KG1 (cell line): ENCODE results near the gene GCM1.
"Not testable (repeated sequence)": the region's sequence is repeated elsewhere in the genome, so short reads cannot be mapped to it uniquely, and the experiment has no call there.

Source experiments
- DNase-seq: peaks from one replicate; lab custom pipeline; 2025; lab: John Stamatoyannopoulos, UW

The GCM1 gene, protein sequence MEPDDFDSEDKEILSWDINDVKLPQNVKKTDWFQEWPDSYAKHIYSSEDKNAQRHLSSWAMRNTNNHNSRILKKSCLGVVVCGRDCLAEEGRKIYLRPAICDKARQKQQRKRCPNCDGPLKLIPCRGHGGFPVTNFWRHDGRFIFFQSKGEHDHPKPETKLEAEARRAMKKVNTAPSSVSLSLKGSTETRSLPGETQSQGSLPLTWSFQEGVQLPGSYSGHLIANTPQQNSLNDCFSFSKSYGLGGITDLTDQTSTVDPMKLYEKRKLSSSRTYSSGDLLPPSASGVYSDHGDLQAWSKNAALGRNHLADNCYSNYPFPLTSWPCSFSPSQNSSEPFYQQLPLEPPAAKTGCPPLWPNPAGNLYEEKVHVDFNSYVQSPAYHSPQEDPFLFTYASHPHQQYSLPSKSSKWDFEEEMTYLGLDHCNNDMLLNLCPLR

DNA sequence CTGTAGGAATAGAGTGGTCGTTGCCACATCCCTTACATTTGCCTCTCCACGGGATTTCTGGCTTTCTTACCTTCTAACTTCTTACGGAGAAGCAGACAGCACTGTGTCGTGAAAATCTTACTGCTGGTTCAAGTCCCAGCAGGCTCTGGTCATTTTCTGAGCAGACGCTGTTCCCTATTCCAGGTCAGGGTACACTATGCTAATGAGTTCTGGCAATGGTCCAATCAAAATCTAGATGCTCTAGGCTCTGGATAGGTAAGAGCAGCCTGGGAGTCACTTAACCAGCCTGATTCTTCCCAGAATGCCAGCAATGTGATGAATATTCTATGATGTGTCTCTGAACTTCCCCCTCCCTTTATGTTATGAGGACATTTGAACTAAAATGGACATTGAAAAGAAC lies at the start of gene GCM1:
GCM1 (minus strand) TSS at position 158 of the 400 bp plus-strand sequence. CDS start 3,209 bp downstream, outside the sequence.
- DNase-seq, result no peak

DNA sequence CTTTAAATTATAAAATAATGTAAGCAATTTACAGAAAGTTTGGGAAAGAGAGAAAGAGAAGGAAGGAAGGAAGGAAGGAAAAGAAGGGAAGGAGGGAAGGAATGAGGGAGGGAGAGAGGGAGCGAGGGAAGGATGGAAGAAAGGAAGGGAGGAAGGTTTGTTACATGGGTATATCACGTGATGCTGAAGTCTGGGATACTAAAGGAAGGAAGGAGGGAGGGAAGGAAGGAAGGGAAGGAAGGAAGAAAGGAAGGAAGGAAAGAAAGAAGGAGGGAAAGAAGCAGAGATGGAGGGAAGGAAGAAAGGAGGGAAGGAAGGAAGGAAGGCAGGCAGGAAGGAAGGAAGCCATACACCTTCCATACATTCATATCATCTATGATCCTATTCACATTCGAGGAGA lies 48.9 kb upstream of the GCM1 start:
- no peak for DNase-seq

DNA sequence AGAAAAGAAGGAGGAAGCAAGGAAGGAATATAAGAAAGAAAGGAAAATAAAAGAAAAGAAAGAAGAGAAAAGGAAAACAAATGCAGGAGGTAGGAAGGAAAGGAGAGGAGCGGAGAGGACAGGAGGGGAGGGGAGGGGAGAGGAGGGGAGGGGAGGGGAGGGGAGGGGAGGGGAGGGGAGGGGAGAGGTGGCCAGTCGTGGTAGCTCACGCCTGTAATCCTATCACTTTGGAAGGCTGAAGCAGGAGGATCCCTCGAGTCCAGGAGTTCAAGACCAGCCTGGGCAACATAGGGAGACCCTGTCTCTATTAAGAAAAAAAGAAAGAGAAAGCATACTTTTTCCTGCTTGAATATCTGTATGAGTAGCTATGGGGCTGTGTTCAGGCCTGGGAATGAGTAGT lies 46.4 kb upstream of the GCM1 start:
- no peak for DNase-seq

DNA sequence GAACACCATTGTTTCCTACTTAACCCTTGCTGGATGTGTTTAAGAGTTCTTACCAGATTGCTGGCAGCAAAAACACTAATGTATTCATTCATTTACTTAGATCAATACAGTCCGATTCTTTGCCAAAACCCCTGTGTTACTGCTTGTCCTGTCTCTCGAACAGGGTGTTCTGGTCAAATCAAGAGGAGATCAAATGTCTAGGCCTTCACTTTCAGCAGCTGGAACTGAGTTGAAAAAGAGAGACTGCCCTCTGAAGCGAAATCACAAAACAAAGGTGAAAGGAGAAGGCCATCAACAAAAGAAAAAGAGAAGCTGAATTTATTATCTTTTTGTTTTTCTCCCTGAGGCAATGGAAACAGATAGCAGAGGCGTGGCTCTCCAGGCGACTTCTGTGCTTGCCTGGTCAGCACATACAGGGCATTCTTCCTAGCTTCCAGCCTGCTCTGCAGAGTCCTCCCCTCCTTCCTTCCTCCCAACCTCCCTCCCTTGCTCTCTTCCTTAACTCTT lies 44.1 kb upstream of the GCM1 start:
- DNase-seq, result no peak

DNA sequence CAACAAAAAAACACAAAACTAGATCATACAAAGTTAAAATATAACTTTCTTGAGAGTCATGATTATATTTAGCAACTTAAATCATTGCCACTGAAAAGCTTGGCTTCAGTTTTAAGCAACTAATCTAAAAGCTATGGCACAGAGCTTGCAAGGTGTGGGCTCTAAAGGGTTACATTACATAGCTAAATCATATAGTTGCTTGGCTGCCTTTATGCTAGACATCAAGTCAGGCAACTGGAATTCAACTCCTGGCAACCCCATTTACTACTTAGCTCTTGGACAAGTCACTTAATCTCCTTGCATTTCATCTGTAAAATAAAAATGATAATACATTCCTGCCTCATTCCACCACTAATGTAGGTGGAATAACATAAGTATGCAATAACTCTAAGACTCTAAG lies 40.9 kb upstream of the GCM1 start:
- no peak for DNase-seq

DNA sequence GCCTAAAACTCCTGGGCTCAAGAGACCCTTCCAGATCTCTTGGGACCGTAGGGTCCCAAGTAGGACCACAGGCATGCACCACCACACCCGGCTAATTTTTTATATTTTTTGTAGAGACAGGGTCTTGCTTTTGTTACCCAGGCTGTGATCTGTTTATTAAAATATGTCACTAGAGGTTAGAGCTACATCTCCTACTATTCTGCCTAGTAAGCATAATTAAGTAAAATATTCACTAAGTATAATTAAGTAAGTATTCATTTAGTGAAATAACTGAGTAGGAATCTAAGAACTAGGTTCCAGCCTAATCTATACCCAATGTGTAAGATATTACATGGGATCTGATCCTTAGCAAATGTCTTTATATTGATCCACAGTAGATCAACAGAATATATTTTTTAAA lies 40.2 kb upstream of the GCM1 start:
- no peak for DNase-seq

DNA sequence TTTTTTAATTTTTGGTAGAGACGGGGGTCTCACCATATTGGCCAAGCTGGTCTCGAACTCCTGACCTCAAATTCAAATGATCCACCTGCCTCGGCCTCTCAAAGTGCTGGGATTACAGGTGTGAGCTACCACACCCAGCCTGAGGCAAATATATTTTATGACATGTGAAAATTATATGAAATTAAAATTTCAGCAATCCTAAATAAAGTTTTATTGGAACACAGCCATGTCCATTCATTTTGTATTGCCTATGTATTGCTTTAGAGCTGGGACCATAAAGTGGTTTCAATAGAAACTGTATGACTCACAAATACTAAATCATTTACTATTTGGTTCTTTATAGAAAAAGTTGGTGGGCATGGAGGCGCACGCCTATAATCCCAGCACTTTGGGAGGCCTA lies 32.0 kb upstream of the GCM1 start:
- no peak for DNase-seq

DNA sequence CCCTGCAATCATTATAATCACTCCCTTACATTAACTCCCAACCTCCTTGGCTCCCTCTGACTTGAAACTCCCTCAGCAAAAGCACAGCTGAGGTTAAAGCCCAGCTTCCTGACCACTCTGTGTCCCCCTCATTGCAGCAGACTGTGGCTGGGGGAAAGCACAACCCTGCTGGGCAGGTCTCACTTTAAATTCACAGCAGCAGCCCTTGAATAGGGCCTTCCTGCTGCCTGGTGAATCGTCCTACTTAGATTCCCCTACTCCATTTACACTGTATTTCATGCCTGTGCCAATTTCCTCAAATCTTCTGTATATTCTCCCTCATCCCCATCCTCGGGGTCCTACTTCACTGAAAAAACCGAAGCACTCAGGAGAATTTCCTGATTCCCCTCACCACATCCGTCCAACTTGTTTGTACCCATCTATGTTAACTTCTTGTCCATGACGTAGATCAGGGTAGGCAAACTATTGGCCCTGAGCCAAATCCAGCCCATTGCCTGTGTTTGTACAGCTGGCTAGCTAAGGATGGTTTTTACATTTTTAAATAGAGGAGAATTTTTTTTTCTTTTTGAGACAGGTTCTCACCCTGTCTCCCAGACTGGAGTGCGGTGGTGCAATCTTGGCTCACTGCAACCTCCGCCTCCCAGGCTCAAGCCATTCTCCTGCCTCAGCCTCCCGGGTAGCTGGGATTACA lies 31.5 kb upstream of the GCM1 start:
- no peak for DNase-seq

DNA sequence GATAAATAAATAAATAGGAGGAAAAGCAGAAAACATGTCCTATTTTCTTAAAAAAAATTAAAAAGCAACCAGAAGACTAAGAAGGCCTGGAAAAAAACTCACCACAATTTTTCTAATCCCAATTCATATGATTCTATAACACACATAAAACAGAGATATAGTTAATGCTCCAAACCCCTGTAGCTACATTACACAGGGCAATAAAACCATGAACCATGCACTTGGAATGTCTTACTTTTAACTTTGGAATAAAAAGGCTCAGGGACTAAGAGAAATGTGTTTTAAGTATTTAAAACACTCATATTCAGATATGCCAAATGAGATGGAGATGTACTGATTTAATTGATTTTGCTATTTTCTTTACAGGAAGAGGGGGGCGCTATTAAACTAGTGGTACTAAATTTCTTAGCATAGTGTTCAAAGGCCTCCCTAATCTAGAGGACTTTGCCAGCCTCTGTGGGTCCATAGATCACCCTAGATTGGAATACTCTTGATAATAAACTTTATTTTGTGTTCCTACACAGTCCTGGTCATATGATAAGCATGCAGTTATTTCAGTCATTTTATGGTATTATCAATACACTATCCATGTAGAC lies 30.3 kb upstream of the GCM1 start:
- no peak for DNase-seq

DNA sequence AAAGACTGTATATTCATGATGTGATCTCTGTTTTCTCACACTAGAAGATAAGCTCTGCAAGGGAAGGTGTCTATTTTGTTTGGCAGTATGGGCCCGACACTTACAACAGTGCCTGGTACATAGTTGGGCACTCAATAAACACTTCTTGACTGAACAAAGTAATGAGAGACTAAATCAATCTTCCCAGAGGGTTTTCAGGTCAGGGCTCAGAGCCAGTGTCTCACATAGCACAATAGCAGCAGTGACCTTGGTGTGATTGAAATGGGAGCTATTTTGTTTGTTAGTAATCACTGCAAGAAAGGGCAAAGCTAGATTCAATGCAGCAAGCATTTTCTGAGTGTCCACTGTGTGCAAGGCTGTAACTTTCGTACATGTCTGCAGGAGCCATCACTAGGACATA lies 26.4 kb upstream of the GCM1 start:
- no peak for DNase-seq

DNA sequence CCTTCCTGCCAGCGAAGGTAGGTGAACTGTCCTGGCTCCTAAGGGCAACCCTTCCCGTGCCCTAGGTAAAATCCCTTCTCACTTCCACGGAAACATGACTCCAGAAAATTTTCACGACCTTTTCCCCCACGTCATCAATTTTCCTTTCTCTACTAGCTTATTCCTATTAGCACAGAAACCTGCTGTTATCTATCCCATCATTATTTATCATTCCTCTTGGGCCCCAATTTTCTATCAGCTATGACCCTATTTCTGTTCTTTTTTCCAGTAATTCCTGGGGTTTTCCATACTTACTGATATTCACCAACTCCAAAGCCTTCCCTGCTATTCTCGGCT lies 23.8 kb upstream of the GCM1 start:
- no peak for DNase-seq

DNA sequence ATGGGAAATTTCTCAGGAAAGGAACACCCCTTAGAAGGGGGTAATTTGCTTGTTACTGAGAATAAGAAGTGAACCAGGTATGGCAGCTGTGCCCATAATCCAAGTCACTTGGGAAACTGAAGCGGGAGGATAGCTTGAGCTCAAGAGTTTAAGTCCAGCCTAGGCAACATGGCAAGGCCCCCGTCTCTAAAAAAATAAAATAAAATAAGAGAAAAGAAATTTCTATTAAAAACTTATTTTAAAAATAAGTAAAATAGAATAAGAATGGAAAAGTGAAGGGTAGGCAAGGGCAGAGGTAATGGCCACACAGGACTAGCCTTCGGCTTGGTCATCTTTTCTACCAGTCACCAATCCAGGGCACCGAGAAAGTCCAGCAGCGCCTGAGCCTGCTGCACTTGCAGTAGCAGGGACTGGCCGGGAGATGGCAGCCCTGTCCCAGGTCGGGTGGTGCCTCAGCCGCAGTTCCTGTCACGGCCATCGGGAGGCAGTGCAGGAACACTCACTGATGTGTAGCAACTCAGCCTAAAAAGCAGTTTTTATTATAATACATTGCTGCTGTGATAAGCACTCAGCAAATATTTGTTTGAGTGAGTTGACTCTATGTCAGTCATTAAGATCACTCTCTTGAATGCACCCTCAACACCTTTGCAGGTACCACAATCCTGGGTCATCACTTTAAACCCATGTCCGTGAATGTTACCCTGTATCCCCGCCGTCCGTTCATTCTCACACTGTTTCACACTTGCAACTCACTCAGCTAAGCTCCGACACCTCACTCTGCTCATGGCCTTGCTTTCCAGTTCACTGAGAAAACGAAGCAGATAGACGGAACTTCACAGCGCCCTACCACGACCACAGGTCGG lies 23.2 kb upstream of the GCM1 start:
- DNase-seq, result peak; percentile 53

DNA sequence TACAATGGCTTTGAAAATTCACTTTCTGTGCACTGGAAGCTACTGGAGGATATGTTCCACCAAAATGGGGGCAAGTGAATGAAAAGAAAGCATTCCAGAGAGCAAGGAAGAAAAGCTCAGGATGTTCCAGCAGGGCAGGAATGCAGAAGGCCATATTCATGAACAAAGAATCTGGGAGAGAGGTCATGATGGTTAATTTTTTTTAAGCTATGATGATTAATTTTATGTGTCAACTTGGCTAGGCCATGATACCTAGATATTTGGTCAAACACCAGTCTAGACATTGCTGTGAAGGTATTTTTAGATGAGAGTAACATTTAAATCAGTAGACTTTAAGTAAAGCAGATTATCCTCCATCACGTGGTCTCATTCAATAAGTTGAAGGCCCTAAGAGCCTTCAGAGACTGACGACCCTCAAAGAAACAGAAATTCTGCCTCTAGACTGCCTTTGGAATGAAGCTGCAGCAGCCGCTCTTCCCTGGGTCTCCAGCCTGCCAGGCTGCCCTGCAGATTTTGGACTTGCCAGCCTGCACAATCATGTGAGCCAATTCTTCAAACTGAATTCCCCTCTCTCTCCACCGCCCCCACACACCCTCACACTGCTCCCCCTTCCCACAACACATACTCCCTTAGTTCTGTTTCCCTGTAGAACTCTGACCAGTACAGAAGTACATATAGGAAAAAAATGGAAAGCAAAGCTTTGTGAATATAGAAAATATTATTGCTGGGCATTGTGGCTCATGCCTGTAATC lies 20.1 kb upstream of the GCM1 start:
- DNase-seq, result no peak

DNA sequence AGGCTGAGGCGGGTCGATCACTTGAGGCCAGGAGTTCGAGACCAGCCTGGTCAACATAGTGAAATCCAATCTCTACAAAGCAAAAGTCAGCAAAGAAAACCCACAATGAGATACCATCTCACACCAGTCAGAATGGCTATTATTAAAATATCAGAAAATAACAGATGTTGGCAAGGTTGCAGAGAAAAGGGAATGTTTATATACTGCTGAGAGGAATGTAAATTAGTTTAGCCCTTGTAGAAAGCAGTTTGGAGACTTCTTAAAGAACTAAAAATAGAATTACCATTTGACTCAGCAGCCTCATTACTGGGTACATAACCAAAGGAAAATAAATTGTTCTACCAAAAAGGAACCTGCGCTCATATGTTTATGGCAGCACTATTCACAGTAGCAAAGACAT lies 16.7 kb upstream of the GCM1 start:
- no peak for DNase-seq

DNA sequence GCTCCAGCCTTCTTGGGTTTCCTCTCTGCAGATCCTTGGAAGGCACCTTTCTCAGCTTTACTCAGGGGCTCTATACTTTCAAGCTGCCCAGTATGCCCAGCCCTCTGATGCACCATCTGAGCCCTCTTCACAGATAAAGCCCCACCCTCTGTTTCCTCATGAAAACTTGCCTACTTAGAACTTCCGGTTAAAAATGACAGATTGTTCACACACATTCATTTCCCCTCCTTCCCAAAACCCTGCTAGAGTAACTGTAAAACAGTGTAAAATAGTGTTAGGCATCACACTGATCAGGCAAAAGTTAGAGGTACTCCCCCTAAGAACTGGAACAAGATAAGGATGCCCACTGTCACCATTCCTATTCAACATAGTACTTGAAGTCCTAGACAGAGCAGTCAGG lies 14.0 kb upstream of the GCM1 start:
- no peak for DNase-seq

DNA sequence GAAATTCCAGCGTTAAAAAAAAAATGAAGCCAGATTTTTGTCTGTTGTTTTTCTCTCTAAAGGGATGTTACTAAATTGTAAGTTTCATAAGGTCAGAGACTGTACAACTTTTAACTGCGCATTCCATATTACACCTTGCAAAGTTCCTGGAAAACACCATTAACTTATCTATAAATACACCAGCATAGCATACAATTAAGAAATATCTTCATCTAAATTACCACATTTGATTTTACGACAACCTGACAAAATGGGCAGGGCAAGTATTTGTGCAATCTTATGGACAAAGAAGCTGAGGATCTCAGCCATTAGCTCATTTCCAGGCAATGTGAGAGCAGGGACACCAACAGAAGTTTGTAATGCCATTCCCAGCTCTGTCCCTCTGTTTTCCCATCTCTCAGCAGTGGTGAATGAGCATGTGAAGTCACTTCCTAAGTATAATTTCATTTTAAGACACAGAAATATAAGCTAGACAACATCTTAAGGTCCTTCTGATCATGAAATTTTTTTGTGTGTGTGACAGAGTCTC lies 12.9 kb upstream of the GCM1 start:
- DNase-seq, result no peak

DNA sequence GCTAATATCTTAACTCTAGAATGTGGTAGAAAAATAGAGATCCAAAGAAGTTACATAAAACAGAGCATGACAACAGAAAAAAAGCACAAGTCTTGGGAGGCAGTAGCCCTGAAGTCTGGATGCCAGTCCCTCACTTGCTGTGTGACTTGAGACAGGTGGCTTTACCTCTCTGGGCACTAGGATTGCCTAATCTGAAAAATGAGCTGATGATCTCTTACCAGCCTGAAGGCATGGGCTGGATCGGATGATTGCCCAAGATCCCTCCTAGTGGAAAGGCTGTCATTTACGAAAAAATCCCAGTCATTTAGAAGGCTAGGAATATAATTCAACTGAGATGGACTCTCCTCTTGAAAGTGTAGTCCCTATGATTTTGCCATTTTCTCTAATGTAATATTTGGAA lies 10.9 kb upstream of the GCM1 start:
- DNase-seq, result no peak

DNA sequence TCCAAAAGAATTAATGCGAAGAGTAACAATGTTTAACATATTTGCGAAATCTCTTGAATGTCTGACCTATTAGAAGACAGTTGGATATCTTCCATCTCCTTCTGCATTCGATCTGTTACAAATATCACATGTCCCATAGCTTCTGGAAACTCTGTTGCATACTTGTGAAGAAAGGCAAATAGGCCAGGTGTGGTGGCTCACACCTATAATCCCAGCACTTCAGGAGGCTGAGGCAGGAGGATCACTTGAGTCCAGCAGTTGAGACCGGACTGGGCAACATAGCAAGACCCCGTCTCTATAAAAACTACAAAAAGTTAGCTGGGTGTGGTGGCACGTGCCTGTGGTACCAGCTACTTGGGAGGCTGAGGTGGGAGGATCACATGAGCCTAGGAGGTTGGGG lies 9.4 kb upstream of the GCM1 start:
- not testable (repeated sequence) for DNase-seq

DNA sequence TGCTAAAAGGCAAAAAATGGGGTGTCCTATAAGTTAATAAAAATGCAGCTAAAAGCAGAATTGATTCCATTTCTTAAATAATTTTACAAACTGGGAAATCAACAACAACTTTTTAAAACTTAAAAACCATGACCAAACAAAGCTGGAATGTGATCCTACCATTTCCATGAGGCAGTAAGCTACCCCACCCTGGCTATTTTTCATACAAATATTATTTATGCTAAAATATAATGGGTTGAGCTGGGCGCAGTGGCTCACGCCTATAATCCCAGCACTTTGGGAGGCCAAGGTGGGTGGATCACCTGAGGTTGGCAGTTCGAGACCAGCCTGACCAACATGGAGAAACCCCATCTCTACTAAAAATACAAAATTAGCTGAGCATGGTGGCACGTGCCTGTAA lies 6.6 kb upstream of the GCM1 start:
- DNase-seq, result not testable (repeated sequence)

DNA sequence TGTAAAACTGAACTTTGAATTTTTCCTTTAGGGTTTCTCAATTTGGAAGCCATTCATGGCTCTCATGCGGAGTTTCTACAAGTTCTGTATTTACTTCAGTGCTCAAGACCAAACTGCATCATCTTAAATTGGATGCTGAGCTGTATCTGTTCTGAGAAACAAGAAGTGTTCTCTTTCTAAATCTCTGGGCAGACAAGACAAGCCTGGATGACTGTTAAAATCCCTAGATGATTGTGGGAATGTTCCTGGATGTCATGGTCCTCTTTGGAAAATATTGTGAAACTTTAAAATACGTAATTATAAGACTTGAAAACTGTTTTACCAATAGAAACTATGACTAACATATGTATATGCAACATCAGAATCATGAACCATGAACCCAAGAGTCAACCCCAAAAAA lies 6.2 kb upstream of the GCM1 start:
- DNase-seq, result no peak

DNA sequence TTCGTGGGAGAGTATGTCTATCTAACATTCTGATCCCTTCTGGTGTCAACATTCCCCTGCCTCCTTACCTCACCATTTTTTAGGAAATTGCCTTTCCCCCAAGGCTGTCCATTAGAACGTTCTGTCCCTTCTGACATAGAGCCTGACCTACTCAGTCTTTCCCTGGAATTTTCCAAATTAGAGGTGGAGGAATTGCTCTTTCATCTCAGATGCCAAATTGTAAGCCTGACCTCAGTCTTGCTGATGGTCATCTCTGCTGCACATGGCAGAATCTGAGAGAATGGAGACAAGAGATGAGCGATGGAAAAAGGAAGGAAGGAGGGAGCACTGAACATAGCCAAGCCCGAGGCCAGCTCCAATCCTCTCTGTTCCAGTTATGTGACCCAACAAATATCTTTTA lies 5.4 kb upstream of the GCM1 start:
- no peak for DNase-seq
